Astrocyte (in vitro differentiated cells and primary cell): Measurements from ENCODE around the gene EDIL3.

ENCODE experiments used
- CTCF ChIP-seq: IDR thresholded peaks from 2 replicates; pipeline ENCODE4 v1.5.1; 2011; ENCODE audit warnings: low read depth, mild to moderate bottlenecking, inconsistent platforms, low read length, moderate library complexity; ENCODE audit not compliant: insufficient read depth
- EZH2 ChIP-seq: IDR thresholded peaks from 2 replicates; pipeline ENCODE4 v1.6.1; 2012; ENCODE audit warnings: mild to moderate bottlenecking, low read length, inconsistent platforms; ENCODE audit not compliant: insufficient read depth

GRCh38 chr5:84304599-84304998, 80.1 kb downstream of the EDIL3 start:
- TF ChIP-seq CTCF (no peak), EZH2 (no peak)
